Spleen (tissue), 11 donors: ENCODE results near the gene STAG3. TPM values are rescaled to one million over a fixed set of nuclear protein-coding genes. Genes with fewer than 3 reads are reported as not detected.
A peak's percentile ranks its signal among the peaks of the same experiment; 100 is the strongest.
"Not testable (repeated sequence)": the region's sequence is repeated elsewhere in the genome, so short reads cannot be mapped to it uniquely, and the experiment has no call there.

Experiments used
- DNase-seq: peaks from one replicate; pipeline ENCODE4 v3.0.0-alpha.2; 2020
- H3K27ac ChIP-seq, 8 donors: fragments of 200-600 bp; sonication (generic) in 7 of 8; 1 replicate in 4 of 8; 2 replicates in 4 of 8; pipeline versions ENCODE4 v1.5.0 to v1.8.0; 2016 to 2021; ENCODE audit warnings: inconsistent platforms in 4 of 8, mild to moderate bottlenecking in 4 of 8, moderate library complexity in 1 of 8
- H3K27me3 ChIP-seq, 7 donors: fragments of 200-600 bp; sonication (generic) in 6 of 7; replicated peaks in 1 of 7; 1 replicate in 4 of 7; 2 replicates in 3 of 7; pipeline versions ENCODE4 v1.5.0 to v1.8.0; 2016 to 2021; ENCODE audit warnings: inconsistent platforms in 3 of 7, mild to moderate bottlenecking in 1 of 7
- H3K36me3 ChIP-seq, 6 donors: fragments of 200-600 bp; sonication (generic) in 5 of 6; 1 replicate in 4 of 6; 2 replicates in 2 of 6; pipeline versions ENCODE4 v1.5.0 to v1.8.0; 2016 to 2021; ENCODE audit warnings: inconsistent platforms in 2 of 6
- H3K4me1 ChIP-seq, 6 donors: fragments of 200-600 bp; sonication (generic) in 5 of 6; 1 replicate in 3 of 6; 2 replicates in 3 of 6; pipeline versions ENCODE4 v1.5.0 to v1.8.0; 2016 to 2021; ENCODE audit warnings: inconsistent platforms in 3 of 6
- H3K4me3 ChIP-seq, 8 donors: fragments of 200-600 bp; sonication (generic) in 7 of 8; 1 replicate in 4 of 8; 2 replicates in 4 of 8; pipeline versions ENCODE4 v1.5.0 to v1.8.0; 2016 to 2021; ENCODE audit warnings: inconsistent platforms in 4 of 8, mild to moderate bottlenecking in 4 of 8, moderate library complexity in 2 of 8
- H3K9me3 ChIP-seq, 8 donors: fragments of 200-600 bp; sonication (generic) in 7 of 8; 1 replicate in 4 of 8; 2 replicates in 4 of 8; pipeline versions ENCODE4 v1.5.0 to v1.8.0; 2016 to 2021; ENCODE audit warnings: inconsistent platforms in 4 of 8
- CTCF ChIP-seq, 11 experiments: fragments of 200-600 bp in 7 of 11; fragments of 450-650 bp in 4 of 11; sonication (generic) in 4 of 11; IDR thresholded peaks in 8 of 11; conservative IDR thresholded peaks in 3 of 11; 1 replicate in 7 of 11; 2 replicates in 4 of 11; pipeline versions ENCODE4 v1.4.0 to v1.8.0; 2016 to 2021; ENCODE audit warnings: antibody characterized with exemption in 11 of 11, inconsistent platforms in 4 of 11, mild to moderate bottlenecking in 1 of 11
- POLR2A ChIP-seq, 3 donors: fragments of 450-650 bp; IDR thresholded peaks; one replicate each; pipeline ENCODE4 v1.5.1; 2017; ENCODE audit warnings: antibody characterized with exemption in 3 of 3, mild to moderate bottlenecking in 1 of 3
- POLR2AphosphoS5 ChIP-seq, 3 donors: sonication (generic); formaldehyde crosslinking; IDR thresholded peaks; one replicate each; pipeline ENCODE4 v1.5.1; 2017; ENCODE audit warnings: antibody characterized with exemption in 3 of 3
- WGBS, 5 donors: extraction: QIAGEN DNeasy Blood & Tissue Kit in 3 of 5; methylation state at CpG; one replicate each; pipeline versions ENCODE4 v1.1.5 to v1.1.7; 2013 to 2018; 5-methylcytosine and 5-hydroxymethylcytosine counted together
- intact Hi-C: fragments of 100-400 bp; cut with DNase I; formaldehyde crosslinking; loops from one replicate; pipeline ENCODE4 v1.15.0; 2023; ENCODE audit warnings: low total_unique reads
- polyA plus RNA-seq, 3 donors: library from polyadenylated mRNA; stranded (reverse); fragments of 200-250 nt; gene quantifications; one replicate each; pipeline ENCODE4 v1.2.1, GENCODE V29; 2013
- total RNA-seq, 7 donors: library from RNA; depleted of rRNA in 3 of 7; stranded (reverse); fragments of >200 nt in 3 of 7; fragmentation: NEBNext Ultra II Directional in 4 of 7; extraction: Animal tissue kit (Norgen Biotek cat#: 25700) in 4 of 7; gene quantifications; one replicate each; pipeline versions ENCODE4 v1.1.0 to v1.2.1, GENCODE V29; 2016 to 2021
- donor health status: healthy with polysubstance abuse.
- donor health status: DM: no; HTN: no; CAD: no; lungs with moderate emphysema.
- donor health status: DM: no; HTN: no; CAD: no.
- donor health status: Bipolar disorder and iron deficiency.
- donor health status: healthy.
- donor health status: DM: no; HTN: no; CAD: no.
- donor health status: DM: yes; HTN: yes; CAD: no.

Gene STAG3
- total and polyA plus RNA-seq, 10 donors = 8.0 to 123 (median 40.4) TPM

- no peaks in the 10 kb centered on the region for H3K9me3 ChIP-seq
- peak overlapping the region in 7 of 8 donors; percentile 19 to 100 (median 49) for H3K27ac ChIP-seq
- peaks cover 9 to 77% (median 30%) of the 10 kb centered on the region in 6 donors for H3K4me1 ChIP-seq
- peaks cover 0 to 19% (median 0%) of the 10 kb centered on the region in 6 donors for H3K36me3 ChIP-seq
- TF ChIP-seq POLR2AphosphoS5 (IDR thresholded peaks at IDR 0.05) (no peak), CTCF (IDR thresholded peaks at IDR 0.05 in 8 of 11, conservative IDR thresholded peaks at IDR 0.05 in 3 of 11) (no peak), POLR2A (IDR thresholded peaks at IDR 0.05) (no peak)
- intact Hi-C loops = no loop called here
- no peaks in the 10 kb centered on the region for H3K27me3 ChIP-seq
- peak; percentile 73 for DNase-seq
- H3K4me3 ChIP-seq = peak overlapping the region in 1 of 8 donors; percentile 51
- WGBS, 5 donors = 59 to 78% (median 68%) methylated on average over 5 of the region's 5 CpGs
These were observed 33.1 kb downstream of the STAG3 start for GRCh38 chr7:100210805-100211204.

- H3K27me3 ChIP-seq = no peaks in the 10 kb centered on the region
- H3K4me3 ChIP-seq = peak overlapping the region in 3 of 8 donors; percentile 19 to 51 (median 21)
- H3K36me3 ChIP-seq = peaks cover 0 to 16% (median 0%) of the 10 kb centered on the region in 6 donors
- no peaks in the 10 kb centered on the region for H3K9me3 ChIP-seq
- TF ChIP-seq CTCF (IDR thresholded peaks at IDR 0.05 in 8 of 11, conservative IDR thresholded peaks at IDR 0.05 in 3 of 11) (no peak), POLR2AphosphoS5 (IDR thresholded peaks at IDR 0.05) (peak in 1 of 3 donors; percentile 51)
- intact Hi-C loops = no loop called here
- WGBS, 5 donors = 42 to 49% (median 48%) methylated on average over 7 of the region's 7 CpGs
- H3K4me1 ChIP-seq = peaks cover 9 to 82% (median 30%) of the 10 kb centered on the region in 6 donors
- DNase-seq = peak; percentile 59
- peak overlapping the region in 7 of 8 donors; percentile 19 to 100 (median 49) for H3K27ac ChIP-seq
These were observed 33.6 kb downstream of the STAG3 start for GRCh38 chr7:100211342-100211780.

GRCh38 chr7:100212631-100213286 is 35.0 kb downstream of the STAG3 start:
- WGBS, 5 donors = 84 to 96% (median 90%) methylated on average over 5 of the region's 5 CpGs
- H3K4me3 ChIP-seq = no peak overlapping the region
- intact Hi-C loops = no loop called here
- no peak for TF ChIP-seq CTCF (IDR thresholded peaks at IDR 0.05 in 8 of 11, conservative IDR thresholded peaks at IDR 0.05 in 3 of 11)
- TF ChIP-seq POLR2AphosphoS5 (IDR thresholded peaks at IDR 0.05) = no peak
- no peak for TF ChIP-seq POLR2A (IDR thresholded peaks at IDR 0.05)
- H3K9me3 ChIP-seq = no peaks in the 10 kb centered on the region
- no peaks in the 10 kb centered on the region for H3K27me3 ChIP-seq
- H3K36me3 ChIP-seq = peaks cover 0 to 14% (median 0%) of the 10 kb centered on the region in 6 donors
- H3K4me1 ChIP-seq = peaks cover 9 to 94% (median 30%) of the 10 kb centered on the region in 6 donors
- H3K27ac ChIP-seq = peak overlapping the region in 2 of 8 donors; percentile 67 to 100
- DNase-seq = peak; percentile 32

- Histone ChIP-seq H3K4me3 (no peak overlapping the region), H3K9me3 (no peaks in the 10 kb centered on the region), H3K36me3 (peaks cover 0 to 14% (median 0%) of the 10 kb centered on the region in 6 donors), H3K27ac (peak overlapping the region in 3 of 8 donors; percentile 13 to 100 (median 67)), H3K27me3 (no peaks in the 10 kb centered on the region), H3K4me1 (peaks cover 9 to 93% (median 23%) of the 10 kb centered on the region in 6 donors)
- DNase-seq = peak; percentile 67
- no peak for TF ChIP-seq POLR2A (IDR thresholded peaks at IDR 0.05)
- TF ChIP-seq CTCF (IDR thresholded peaks at IDR 0.05 in 8 of 11, conservative IDR thresholded peaks at IDR 0.05 in 3 of 11) = no peak
- no peak for TF ChIP-seq POLR2AphosphoS5 (IDR thresholded peaks at IDR 0.05)
- intact Hi-C loops = no loop called here
- WGBS, 5 donors = 64 to 72% (median 71%) methylated on average over 6 of the region's 6 CpGs
These were observed 36.0 kb downstream of the STAG3 start for GRCh38 chr7:100213672-100214071.

- peak; percentile 74 for DNase-seq
- peak overlapping the region in 2 of 8 donors; percentile 96 to 100 for H3K27ac ChIP-seq
These were observed 36.6 kb downstream of the STAG3 start for GRCh38 chr7:100214356-100214755.

More at GRCh38 chr7:100214356-100214755, 36.6 kb downstream of the STAG3 start:
- Histone ChIP-seq H3K4me1 (peaks cover 9 to 93% (median 22%) of the 10 kb centered on the region in 6 donors), H3K36me3 (peaks cover 0 to 14% (median 0%) of the 10 kb centered on the region in 6 donors)
- 87 to 96% (median 92%) methylated on average over 5 of the region's 5 CpGs for WGBS, 5 donors
- H3K9me3 ChIP-seq, intact Hi-C loops, H3K4me3 ChIP-seq, H3K27me3 ChIP-seq: not testable (repeated sequence)
